Measurements from ENCODE around the gene LENEP. TPM values are rescaled to one million over a fixed set of nuclear protein-coding genes. Genes with fewer than 3 reads are reported as not detected.

Gene LENEP
- total RNA-seq, 4 donors from 2014 or later: not detected

- H3K4me3 ChIP-seq: no peak overlapping the region
- peaks cover 6 to 42% (median 25%) of the 10 kb centered on the region in 4 donors for H3K4me1 ChIP-seq
- H3K27ac ChIP-seq: peak overlapping the region; percentile 70 to 79 (median 75)
- 24 to 33% methylated on average over 1 to 8 of the region's 8 CpGs for WGBS, 2 donors (ENCODE audit: low coverage in 1 of 2)
- in situ Hi-C loops (cut with MboI; ENCODE audit: low pct_ligation_motif_present in 1 of 4, low pct_unique_long_range_greater_than_20kb in 1 of 4, low sequenced_read_pairs in 3 of 4): no loop called here
- intact Hi-C loops (cut with DNase I; ENCODE audit: low total_unique reads): no loop called here
- no peak for TF ChIP-seq EP300 (IDR thresholded peaks at IDR 0.05; ENCODE audit: low read depth)
- TF ChIP-seq CTCF (IDR thresholded peaks at IDR 0.05): no peak
- TF ChIP-seq POLR2AphosphoS5 (IDR thresholded peaks at IDR 0.05): peak; percentile 11 to 82 (median 81)
- peak; percentile 65 for TF ChIP-seq POLR2A (IDR thresholded peaks at IDR 0.05)
- H3K27me3 ChIP-seq: no peaks in the 10 kb centered on the region
- peak; percentile 79 for DNase-seq
- no peaks in the 10 kb centered on the region for H3K9me3 ChIP-seq
- no peaks in the 10 kb centered on the region for H3K36me3 ChIP-seq
These were observed 45.4 kb downstream of the LENEP start for GRCh38 chr1:155038602-155039307.

- Histone ChIP-seq H3K36me3 (no peaks in the 10 kb centered on the region), H3K27me3 (no peaks in the 10 kb centered on the region), H3K4me1 (peaks cover 10 to 47% (median 30%) of the 10 kb centered on the region in 4 donors), H3K27ac (peak overlapping the region; percentile 70 to 79 (median 75)), H3K9me3 (no peaks in the 10 kb centered on the region), H3K4me3 (no peak overlapping the region)
- 60 to 76% methylated on average over 1 to 4 of the region's 4 CpGs for whole genome bisulfite sequencing, 2 donors (ENCODE audit: low coverage in 1 of 2)
- intact Hi-C loops (cut with DNase I; ENCODE audit: low total_unique reads) (no loop called here), in situ Hi-C loops (cut with MboI; ENCODE audit: low pct_ligation_motif_present in 1 of 4, low pct_unique_long_range_greater_than_20kb in 1 of 4, low sequenced_read_pairs in 3 of 4) (no loop called here)
- TF ChIP-seq EP300 (IDR thresholded peaks at IDR 0.05; ENCODE audit: low read depth): no peak
- TF ChIP-seq POLR2AphosphoS5 (IDR thresholded peaks at IDR 0.05): no peak
- no peak for TF ChIP-seq CTCF (IDR thresholded peaks at IDR 0.05)
- no peak for TF ChIP-seq POLR2A (IDR thresholded peaks at IDR 0.05)
- DNase-seq: no peak
These were observed 45.9 kb downstream of the LENEP start for GRCh38 chr1:155039308-155039669.

- Histone ChIP-seq H3K27me3 (no peaks in the 10 kb centered on the region), H3K27ac (no peak overlapping the region), H3K9me3 (no peaks in the 10 kb centered on the region), H3K4me3 (no peak overlapping the region), H3K36me3 (no peaks in the 10 kb centered on the region), H3K4me1 (peaks cover 14 to 53% (median 36%) of the 10 kb centered on the region in 4 donors)
- TF ChIP-seq EP300 (IDR thresholded peaks at IDR 0.05; ENCODE audit: low read depth): no peak
- no peak for TF ChIP-seq CTCF (IDR thresholded peaks at IDR 0.05)
- in situ Hi-C loops (cut with MboI; ENCODE audit: low pct_ligation_motif_present in 1 of 4, low pct_unique_long_range_greater_than_20kb in 1 of 4, low sequenced_read_pairs in 3 of 4): no loop called here
- WGBS, 2 donors (ENCODE audit: low coverage in 1 of 2): 86 to 94% methylated on average over 11 to 14 of the region's 14 CpGs
- intact Hi-C loops (cut with DNase I; ENCODE audit: low total_unique reads): no loop called here
- no peak for DNase-seq
These were observed 47.1 kb downstream of the LENEP start for GRCh38 chr1:155040358-155041093.

GRCh38 chr1:155042789-155043188 lies 49.4 kb downstream of the LENEP start:
- TF ChIP-seq EP300 (IDR thresholded peaks at IDR 0.05; ENCODE audit: low read depth) (no peak), CTCF (IDR thresholded peaks at IDR 0.05) (no peak), POLR2AphosphoS5 (IDR thresholded peaks at IDR 0.05) (no peak), POLR2A (IDR thresholded peaks at IDR 0.05) (no peak)

More at GRCh38 chr1:155042789-155043188, 49.4 kb downstream of the LENEP start:
- Histone ChIP-seq H3K27me3 (no peaks in the 10 kb centered on the region), H3K27ac (peak overlapping the region; percentile 73 to 86 (median 83)), H3K9me3 (no peaks in the 10 kb centered on the region), H3K4me1 (peaks cover 14 to 39% (median 34%) of the 10 kb centered on the region in 4 donors), H3K36me3 (no peaks in the 10 kb centered on the region), H3K4me3 (no peak overlapping the region)
- WGBS, 2 donors (ENCODE audit: low coverage in 1 of 2): 78 to 82% methylated on average over 3 to 5 of the region's 5 CpGs
- intact Hi-C loops (cut with DNase I; ENCODE audit: low total_unique reads) (no loop called here), in situ Hi-C loops (cut with MboI; ENCODE audit: low pct_ligation_motif_present in 1 of 4, low pct_unique_long_range_greater_than_20kb in 1 of 4, low sequenced_read_pairs in 3 of 4) (no loop called here)
- DNase-seq: no peak

All from transverse colon (tissue), 4 donors.